ENCODE measurements around the gene SLC7A10.
"Not testable (repeated sequence)": the region's sequence is repeated elsewhere in the genome, so short reads cannot be mapped to it uniquely, and the experiment has no call there.

SLC7A10 gene

GRCh38 chr19:33215438-33216197 lies 10.0 kb downstream of the SLC7A10 start:
- no peak for DNase-seq

GRCh38 chr19:33214596-33214995 lies 11.1 kb downstream of the SLC7A10 start:
- DNase-seq = no peak

GRCh38 chr19:33212436-33213172 lies 13.0 kb downstream of the SLC7A10 start:
- no peak for DNase-seq

- DNase-seq = no peak
Measured at GRCh38 chr19:33211794-33212435, 13.7 kb downstream of the SLC7A10 start.

GRCh38 chr19:33210266-33210940 lies 15.2 kb downstream of the SLC7A10 start:
- no peak for DNase-seq

- DNase-seq = not testable (repeated sequence)
Measured at GRCh38 chr19:33209850-33210230, 15.8 kb downstream of the SLC7A10 start.

- no peak for DNase-seq
Measured at GRCh38 chr19:33208904-33209849, 16.5 kb downstream of the SLC7A10 start.

- no peak for DNase-seq
Measured at GRCh38 chr19:33208371-33208895, 17.2 kb downstream of the SLC7A10 start.

GRCh38 chr19:33207903-33208302 lies 17.7 kb downstream of the SLC7A10 start:
- no peak for DNase-seq

GRCh38 chr19:33207040-33207620 lies 18.5 kb downstream of the SLC7A10 start:
- DNase-seq = no peak

GRCh38 chr19:33206261-33207039 lies 19.2 kb downstream of the SLC7A10 start:
- DNase-seq = no peak

GRCh38 chr19:33205531-33206260 lies 20.0 kb downstream of the SLC7A10 start:
- no peak for DNase-seq

- no peak for DNase-seq
Measured at GRCh38 chr19:33205110-33205509, 20.5 kb downstream of the SLC7A10 start.

- DNase-seq = no peak
Measured at GRCh38 chr19:33204136-33204973, 21.3 kb downstream of the SLC7A10 start.

- no peak for DNase-seq
Measured at GRCh38 chr19:33203529-33203928, 22.1 kb downstream of the SLC7A10 start.

GRCh38 chr19:33202546-33203507 lies 22.8 kb downstream of the SLC7A10 start:
- no peak for DNase-seq

GRCh38 chr19:33201886-33202545 lies 23.6 kb downstream of the SLC7A10 start:
- no peak for DNase-seq
